DMS153 treated with DMSO at 0.1 percent for 48 hours (cell line): ENCODE results near the gene OR4C3.
A peak's percentile ranks its signal among the peaks of the same experiment; 100 is the strongest.
"Not testable (repeated sequence)": the region's sequence is repeated elsewhere in the genome, so short reads cannot be mapped to it uniquely, and the experiment has no call there.

Experiments
- DNase-seq: peaks from one replicate; lab custom pipeline; 2025; ENCODE audit not compliant: unreplicated experiment; lab: John Stamatoyannopoulos, UW

OR4C3 gene

DNA sequence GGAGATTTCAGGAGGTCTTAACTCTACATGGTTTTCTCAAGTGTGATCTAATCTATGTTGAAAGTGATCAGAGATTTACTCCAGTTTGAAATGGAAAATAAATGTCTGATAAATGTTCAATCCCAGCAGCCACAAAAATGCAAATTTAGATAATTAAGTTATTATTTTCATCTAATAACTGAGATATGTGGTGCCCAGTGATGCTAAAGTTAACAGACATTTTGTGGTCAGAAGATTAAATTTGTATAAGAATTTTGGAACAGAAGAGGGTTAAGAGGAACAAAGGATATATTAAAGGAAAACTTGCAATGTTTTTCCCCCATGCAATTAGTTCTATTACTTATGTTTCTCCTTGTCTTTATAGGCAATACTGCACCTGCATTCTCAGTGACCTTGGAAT lies at the start of gene OR4C3:
TSS of gene OR4C3 (plus strand) at position 301 of the 400 bp plus-strand sequence. CDS start 102 bp downstream, outside the sequence.
- DNase-seq = not testable (repeated sequence)

GRCh38 chr11:48305923-48306322 lies 18.8 kb upstream of the OR4C3 start, which contains the start of gene OR4S1:
Gene OR4S1 (plus strand): TSS chr11:48306223. CDS start chr11:48306223, 0 bp downstream.
- no peak for DNase-seq

GRCh38 chr11:48307760-48308386 lies 16.8 kb upstream of the OR4C3 start:
- DNase-seq = peak; percentile 42

DNA sequence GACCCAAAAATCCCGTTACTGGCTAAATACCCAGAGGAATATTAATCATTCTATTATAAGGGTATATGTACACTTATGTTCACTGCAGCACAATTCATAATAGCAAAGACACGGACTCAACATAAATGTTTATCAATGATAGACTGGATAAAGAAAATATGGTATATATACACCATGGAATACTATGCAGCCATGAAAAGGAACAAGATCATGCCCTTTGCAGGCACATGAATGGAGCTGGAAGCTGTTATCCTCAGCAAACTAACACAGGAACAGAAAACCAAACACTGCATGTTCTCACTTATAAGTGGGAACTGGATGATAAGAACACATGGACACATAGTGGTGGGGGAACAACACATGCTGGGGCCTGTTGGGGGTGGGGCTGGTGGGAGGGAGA lies 11.1 kb upstream of the OR4C3 start:
- not testable (repeated sequence) for DNase-seq

- not testable (repeated sequence) for DNase-seq
These were observed 4.9 kb upstream of the OR4C3 start for GRCh38 chr11:48319813-48320212.

DNA sequence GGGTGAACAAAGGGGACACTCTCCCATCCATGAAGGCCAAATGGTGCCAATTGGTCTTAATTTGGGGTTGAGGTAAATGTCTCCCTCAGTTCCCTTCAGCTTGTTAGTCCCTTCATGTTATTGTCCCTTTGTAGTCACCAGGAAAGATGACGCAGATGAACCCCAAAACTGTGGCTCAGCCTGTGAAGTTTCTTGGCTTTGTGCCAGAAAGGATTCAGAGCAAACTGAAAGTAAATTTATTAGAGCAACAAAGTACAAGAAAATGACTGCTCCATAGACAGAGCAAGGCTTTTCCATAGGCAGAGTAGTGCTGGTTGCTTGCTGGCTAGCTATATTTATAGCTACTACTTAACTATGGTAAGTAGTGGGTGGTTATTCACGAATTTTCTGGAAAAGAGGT lies 16.7 kb downstream of the OR4C3 start:
- no peak for DNase-seq

DNA sequence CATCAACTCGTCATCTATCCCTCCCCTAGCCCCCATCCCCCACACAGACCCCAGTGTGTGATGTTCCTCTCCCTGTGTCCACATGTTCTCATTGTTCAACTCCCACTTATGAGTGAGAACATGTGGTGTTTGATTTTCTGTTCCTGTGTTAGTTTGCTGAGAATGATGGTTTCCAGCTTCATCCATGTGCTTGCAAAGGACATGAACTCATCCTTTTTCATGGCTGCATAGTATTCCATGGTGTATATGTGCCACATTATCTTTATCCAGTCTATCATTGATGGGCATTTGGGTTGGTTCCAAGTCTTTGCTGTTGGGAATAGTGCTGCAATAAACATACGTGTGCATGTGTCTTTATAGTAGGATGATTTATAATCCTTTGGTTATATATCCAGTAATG lies 17.8 kb downstream of the OR4C3 start:
- not testable (repeated sequence) for DNase-seq

- not testable (repeated sequence) for DNase-seq
These were observed 21.6 kb downstream of the OR4C3 start for GRCh38 chr11:48346286-48346685.

DNA sequence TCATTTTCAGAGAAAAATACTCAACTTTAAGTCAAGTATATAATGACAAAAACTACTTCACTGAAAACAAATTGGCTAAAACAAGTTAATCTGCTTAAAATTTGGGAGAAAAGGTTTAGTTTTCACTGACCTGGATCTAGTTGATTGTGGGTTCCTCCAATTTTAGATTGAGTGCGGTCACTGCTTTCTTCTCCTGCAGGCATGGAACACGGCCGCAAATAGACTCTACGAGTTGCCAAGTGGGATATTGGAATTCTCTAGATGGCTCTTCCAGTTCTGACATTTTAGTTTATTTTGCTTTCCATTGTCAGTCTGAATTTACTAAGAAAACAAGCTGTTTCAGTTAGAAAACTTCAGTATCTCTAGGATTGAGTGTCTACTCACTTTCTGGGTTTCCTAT lies 29.3 kb downstream of the OR4C3 start:
- no peak for DNase-seq

DNA sequence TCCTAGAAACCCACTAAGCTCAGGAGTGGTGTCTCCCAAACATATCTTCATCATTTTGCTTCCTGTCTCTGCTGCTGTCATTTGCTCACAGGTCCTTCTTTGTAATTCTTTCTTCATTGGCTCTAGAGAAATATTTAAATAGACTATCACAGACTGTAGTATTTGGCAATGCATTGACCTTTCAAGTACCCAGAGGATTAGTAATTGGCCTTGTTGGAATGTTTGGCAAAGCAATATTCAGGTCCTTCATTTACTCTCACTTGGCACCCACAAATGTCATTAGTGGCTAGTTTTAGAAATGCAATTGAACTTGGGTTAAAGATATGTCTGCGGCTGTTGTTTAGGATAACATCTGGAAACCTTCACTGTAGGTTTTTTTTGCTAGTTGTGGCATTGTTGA lies 30.0 kb downstream of the OR4C3 start:
- no peak for DNase-seq

DNA sequence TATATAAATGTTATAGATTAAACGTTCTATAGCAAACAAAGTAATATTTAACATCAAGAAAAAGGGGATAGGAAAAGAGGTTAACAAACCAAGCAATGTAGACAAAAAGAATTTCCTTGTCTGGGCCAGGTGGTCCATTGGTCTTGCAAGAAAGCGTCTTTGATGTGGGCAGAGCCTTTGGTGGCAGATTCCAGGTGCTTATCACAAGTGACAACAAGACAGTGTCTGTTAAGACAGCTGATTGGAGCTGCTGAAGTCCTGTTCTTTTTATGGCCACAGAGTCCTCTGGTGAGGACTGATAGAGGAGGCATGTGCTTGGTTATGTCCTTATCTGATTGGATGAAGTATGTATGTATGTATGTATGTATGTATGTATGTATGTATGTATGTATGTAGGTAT lies 36.6 kb downstream of the OR4C3 start:
- DNase-seq = not testable (repeated sequence)

GRCh38 chr11:48366365-48366764 lies 41.6 kb downstream of the OR4C3 start, which contains the start of gene OR4C5:
Gene OR4C5 (minus strand): TSS chr11:48366465. CDS start chr11:48366465, 0 bp downstream.
- no peak for DNase-seq
